Astrocyte of the cerebellum (primary cell): ENCODE results near the gene ZNF485.
"Not testable (repeated sequence)": the region's sequence is repeated elsewhere in the genome, so short reads cannot be mapped to it uniquely, and the experiment has no call there.

Experiments
- DNase-seq: peaks from one replicate; pipeline ENCODE4 v3.0.0-alpha.2; 2011; ENCODE audit warnings: low read depth
- H3K4me3 ChIP-seq: 2 replicates; pipeline ENCODE4 v1.5.1; 2011; ENCODE audit warnings: mild to moderate bottlenecking, low read depth, low read length, moderate library complexity
- CTCF ChIP-seq: IDR thresholded peaks from 2 replicates; pipeline ENCODE4 v1.5.1; 2012; ENCODE audit warnings: low read length, low read depth, moderate library complexity, mild to moderate bottlenecking; ENCODE audit errors: missing control alignments
- in situ Hi-C: cut with HindIII; loops from 2 replicates; pipeline ENCODE4 v1.10.0; 2017; ENCODE audit warnings: low sequenced_read_pairs

The ZNF485 gene

GRCh38 chr10:43591303-43591904 lies 14.8 kb upstream of the ZNF485 start:
- in situ Hi-C loops = no loop called here
- H3K4me3 ChIP-seq = no peak overlapping the region
- no peak for TF ChIP-seq CTCF
- no peak for DNase-seq

GRCh38 chr10:43594944-43595589 lies 11.2 kb upstream of the ZNF485 start:
- TF ChIP-seq CTCF = no peak

GRCh38 chr10:43595739-43596298 lies 10.4 kb upstream of the ZNF485 start:
- TF ChIP-seq CTCF = no peak
- H3K4me3 ChIP-seq = no peak overlapping the region
- in situ Hi-C loops = no loop called here
- no peak for DNase-seq

More at GRCh38 chr10:43594944-43595589, 11.2 kb upstream of the ZNF485 start:
- in situ Hi-C loops = no loop called here
- DNase-seq = no peak
- no peak overlapping the region for H3K4me3 ChIP-seq

GRCh38 chr10:43596546-43596945 lies 9.7 kb upstream of the ZNF485 start:
- no peak for TF ChIP-seq CTCF
- H3K4me3 ChIP-seq = no peak overlapping the region
- DNase-seq = no peak
- in situ Hi-C loops = no loop called here

GRCh38 chr10:43598446-43598845 lies 7.8 kb upstream of the ZNF485 start:
- in situ Hi-C loops = no loop called here
- TF ChIP-seq CTCF = no peak
- H3K4me3 ChIP-seq = no peak overlapping the region
- no peak for DNase-seq

- in situ Hi-C loops = no loop called here
- H3K4me3 ChIP-seq = no peak overlapping the region
- no peak for DNase-seq
- no peak for TF ChIP-seq CTCF
Measured at GRCh38 chr10:43599333-43599732, 6.9 kb upstream of the ZNF485 start.

- DNase-seq, in situ Hi-C loops, H3K4me3 ChIP-seq: not testable (repeated sequence)
Measured at GRCh38 chr10:43601576-43601975, 4.7 kb upstream of the ZNF485 start.
